Duodenal mucosa (tissue), 2 donors: ENCODE data around the gene KCNJ14.

ENCODE experiments used
- H3K27ac ChIP-seq: one replicate; pipeline ENCODE4 v1.7.0; 2013; ENCODE audit warnings: low read depth, low read length
- H3K27me3 ChIP-seq, 2 donors: one replicate each; pipeline ENCODE4 v1.7.0; 2013; ENCODE audit warnings: low read length in 2 of 2, control low read depth in 1 of 2; ENCODE audit not compliant: insufficient read depth in 2 of 2, control insufficient read depth in 1 of 2
- H3K36me3 ChIP-seq, 2 donors: one replicate each; pipeline ENCODE4 v1.7.0; 2013; ENCODE audit warnings: low read length in 2 of 2, control low read depth in 1 of 2; ENCODE audit not compliant: insufficient read depth in 2 of 2, control insufficient read depth in 1 of 2
- H3K4me1 ChIP-seq, 2 donors: one replicate each; pipeline ENCODE4 v1.7.0; 2013; ENCODE audit warnings: low read length in 2 of 2, control low read depth in 1 of 2; ENCODE audit not compliant: insufficient read depth in 2 of 2, control insufficient read depth in 1 of 2
- H3K4me3 ChIP-seq, 2 donors: one replicate each; pipeline ENCODE4 v1.7.0; 2013; ENCODE audit warnings: low read length in 2 of 2, low read depth in 1 of 2
- H3K9ac ChIP-seq, 2 donors: one replicate each; pipeline ENCODE4 v1.7.0; 2013; ENCODE audit warnings: low read length in 2 of 2, low read depth in 1 of 2
- H3K9me3 ChIP-seq, 2 donors: one replicate each; pipeline ENCODE4 v1.7.0; 2013; ENCODE audit warnings: low read length in 2 of 2, control low read depth in 1 of 2; ENCODE audit not compliant: control insufficient read depth in 1 of 2

Gene KCNJ14

GRCh38 chr19:48454150-48454730 lies 1.1 kb upstream of the KCNJ14 start:
- no peaks in the 10 kb centered on the region for H3K9me3 ChIP-seq
- no peak overlapping the region for H3K4me3 ChIP-seq
- H3K4me1 ChIP-seq: no peaks in the 10 kb centered on the region
- H3K27ac ChIP-seq: no peak overlapping the region
- H3K27me3 ChIP-seq: no peaks in the 10 kb centered on the region
- no peak overlapping the region for H3K9ac ChIP-seq
- peaks cover 31 to 62% of the 10 kb centered on the region in 2 donors for H3K36me3 ChIP-seq

GRCh38 chr19:48455908-48456562 lies 661 bp downstream of the KCNJ14 start:
- Histone ChIP-seq H3K27me3 (no peaks in the 10 kb centered on the region), H3K4me3 (no peak overlapping the region), H3K4me1 (no peaks in the 10 kb centered on the region), H3K27ac (no peak overlapping the region), H3K9me3 (no peaks in the 10 kb centered on the region), H3K36me3 (peaks cover 20 to 45% of the 10 kb centered on the region in 2 donors), H3K9ac (no peak overlapping the region)

GRCh38 chr19:48456864-48457263 lies 1.5 kb downstream of the KCNJ14 start:
- Histone ChIP-seq H3K4me1 (no peaks in the 10 kb centered on the region), H3K36me3 (peaks cover 13 to 37% of the 10 kb centered on the region in 2 donors), H3K9me3 (no peaks in the 10 kb centered on the region), H3K4me3 (no peak overlapping the region), H3K27ac (no peak overlapping the region), H3K27me3 (no peaks in the 10 kb centered on the region), H3K9ac (no peak overlapping the region)

- H3K27ac ChIP-seq: no peak overlapping the region
- H3K4me3 ChIP-seq: no peak overlapping the region
- H3K4me1 ChIP-seq: no peaks in the 10 kb centered on the region
- no peaks in the 10 kb centered on the region for H3K27me3 ChIP-seq
- H3K9me3 ChIP-seq: no peaks in the 10 kb centered on the region
- H3K9ac ChIP-seq: no peak overlapping the region
- H3K36me3 ChIP-seq: peaks cover 10 to 28% of the 10 kb centered on the region in 2 donors
Observed at GRCh38 chr19:48458016-48458415, 2.6 kb downstream of the KCNJ14 start.

GRCh38 chr19:48461651-48461981 lies 6.2 kb downstream of the KCNJ14 start:
- H3K4me1 ChIP-seq: no peaks in the 10 kb centered on the region
- H3K4me3 ChIP-seq: no peak overlapping the region
- H3K9me3 ChIP-seq: no peaks in the 10 kb centered on the region
- no peak overlapping the region for H3K27ac ChIP-seq
- H3K36me3 ChIP-seq: peaks cover 0 to 3% of the 10 kb centered on the region in 2 donors
- H3K9ac ChIP-seq: no peak overlapping the region
- H3K27me3 ChIP-seq: no peaks in the 10 kb centered on the region

- no peak overlapping the region for H3K4me3 ChIP-seq
- H3K9me3 ChIP-seq: no peaks in the 10 kb centered on the region
- no peaks in the 10 kb centered on the region for H3K27me3 ChIP-seq
- H3K27ac ChIP-seq: no peak overlapping the region
- H3K4me1 ChIP-seq: no peaks in the 10 kb centered on the region
- peaks cover 0 to under 1% of the 10 kb centered on the region in 2 donors for H3K36me3 ChIP-seq
- no peak overlapping the region for H3K9ac ChIP-seq
Observed at GRCh38 chr19:48461982-48462655, 6.7 kb downstream of the KCNJ14 start.

GRCh38 chr19:48465215-48465614 lies 9.8 kb downstream of the KCNJ14 start:
- Histone ChIP-seq H3K4me1 (peaks cover 4 to 11% of the 10 kb centered on the region in 2 donors), H3K27ac (no peak overlapping the region), H3K36me3 (peaks cover 0 to under 1% of the 10 kb centered on the region in 2 donors), H3K4me3 (no peak overlapping the region), H3K27me3 (no peaks in the 10 kb centered on the region), H3K9ac (no peak overlapping the region), H3K9me3 (no peaks in the 10 kb centered on the region)

GRCh38 chr19:48466561-48467325 lies 11.4 kb downstream of the KCNJ14 start:
- Histone ChIP-seq H3K36me3 (peaks cover 11 to 16% of the 10 kb centered on the region in 2 donors), H3K4me3 (no peak overlapping the region), H3K27ac (no peak overlapping the region), H3K9ac (no peak overlapping the region), H3K27me3 (no peaks in the 10 kb centered on the region), H3K4me1 (peaks cover 7 to 19% of the 10 kb centered on the region in 2 donors), H3K9me3 (no peaks in the 10 kb centered on the region)

- Histone ChIP-seq H3K4me1 (peaks cover 7 to 19% of the 10 kb centered on the region in 2 donors), H3K4me3 (peak overlapping the region; percentile 74 to 87), H3K27ac (peak overlapping the region; percentile 96), H3K9ac (peak overlapping the region; percentile 76 to 90), H3K36me3 (peaks cover 23 to 37% of the 10 kb centered on the region in 2 donors), H3K9me3 (no peaks in the 10 kb centered on the region), H3K27me3 (no peaks in the 10 kb centered on the region)
Observed at GRCh38 chr19:48468772-48469288, 13.5 kb downstream of the KCNJ14 start.
